ENCODE results near the gene PDS5A.

DNA sequence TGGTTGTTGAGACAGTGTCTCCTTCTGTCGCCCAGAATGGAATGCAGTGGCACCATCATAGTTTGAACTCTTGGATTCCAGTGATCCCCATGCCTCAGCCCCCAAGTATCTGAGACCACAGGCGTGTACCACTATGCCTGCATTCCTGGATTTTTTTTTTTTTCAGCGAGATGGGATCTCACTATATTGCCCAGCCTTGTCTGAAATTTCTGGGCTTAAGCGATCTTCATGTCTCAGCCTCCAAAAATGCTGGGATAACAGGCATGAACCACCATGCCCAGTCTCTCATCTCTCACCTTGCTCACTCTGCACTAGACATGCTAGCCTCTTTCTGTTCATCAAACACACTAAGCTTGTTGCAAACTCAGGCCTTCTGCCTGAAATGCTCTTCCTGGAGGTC is 175.7 kb downstream of the PDS5A start:
- TF ChIP-seq, protein P1, sequence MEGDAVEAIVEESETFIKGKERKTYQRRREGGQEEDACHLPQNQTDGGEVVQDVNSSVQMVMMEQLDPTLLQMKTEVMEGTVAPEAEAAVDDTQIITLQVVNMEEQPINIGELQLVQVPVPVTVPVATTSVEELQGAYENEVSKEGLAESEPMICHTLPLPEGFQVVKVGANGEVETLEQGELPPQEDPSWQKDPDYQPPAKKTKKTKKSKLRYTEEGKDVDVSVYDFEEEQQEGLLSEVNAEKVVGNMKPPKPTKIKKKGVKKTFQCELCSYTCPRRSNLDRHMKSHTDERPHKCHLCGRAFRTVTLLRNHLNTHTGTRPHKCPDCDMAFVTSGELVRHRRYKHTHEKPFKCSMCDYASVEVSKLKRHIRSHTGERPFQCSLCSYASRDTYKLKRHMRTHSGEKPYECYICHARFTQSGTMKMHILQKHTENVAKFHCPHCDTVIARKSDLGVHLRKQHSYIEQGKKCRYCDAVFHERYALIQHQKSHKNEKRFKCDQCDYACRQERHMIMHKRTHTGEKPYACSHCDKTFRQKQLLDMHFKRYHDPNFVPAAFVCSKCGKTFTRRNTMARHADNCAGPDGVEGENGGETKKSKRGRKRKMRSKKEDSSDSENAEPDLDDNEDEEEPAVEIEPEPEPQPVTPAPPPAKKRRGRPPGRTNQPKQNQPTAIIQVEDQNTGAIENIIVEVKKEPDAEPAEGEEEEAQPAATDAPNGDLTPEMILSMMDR (IDR thresholded peaks at IDR 0.05), result no peak
- TF ChIP-seq POLR2A (IDR thresholded peaks at IDR 0.05), result no peak
